ENCODE results near the gene TPT1. TPM values are rescaled to one million over a fixed set of nuclear protein-coding genes. Genes with fewer than 3 reads are reported as not detected.

TPT1 gene
- total and polyA plus RNA-seq, 2 experiments from 2014 or later, result 1,047 to 6,453 TPM

- Histone ChIP-seq H3K9me3 (ENCODE audit: low read depth) (no peaks in the 10 kb centered on the region), H3K36me3 (replicated peaks; ENCODE audit: insufficient read depth, low read depth) (no peaks in the 10 kb centered on the region), H3K27ac (no peak overlapping the region), H3K4me1 (ENCODE audit: insufficient read depth) (no peaks in the 10 kb centered on the region), H4K20me1 (ENCODE audit: insufficient read depth, poor library complexity, severe bottlenecking) (no peaks in the 10 kb centered on the region), H3K79me2 (no peaks in the 10 kb centered on the region), H3K4me2 (no peak overlapping the region), H3K4me3 (no peak overlapping the region), H2AFZ (no peak overlapping the region), H3K9me2 (replicated peaks; ENCODE audit: insufficient read depth) (no peaks in the 10 kb centered on the region), H3K27me3 (no peaks in the 10 kb centered on the region)
- DNase-seq (ENCODE audit: low spot score), result no peak
- 98% methylated on average over 14 of the region's 14 CpGs for WGBS (ENCODE audit: low lambda C conversion rate, missing lambda C conversion rate)
- TF ChIP-seq EZH2phosphoT487 (IDR thresholded peaks at IDR 0.05; ENCODE audit: low read depth, severe bottlenecking, unreplicated experiment) (no peak), EZH2 (IDR thresholded peaks at IDR 0.05; ENCODE audit: borderline replicate concordance) (no peak)
- TF ChIP-seq, protein P1, sequence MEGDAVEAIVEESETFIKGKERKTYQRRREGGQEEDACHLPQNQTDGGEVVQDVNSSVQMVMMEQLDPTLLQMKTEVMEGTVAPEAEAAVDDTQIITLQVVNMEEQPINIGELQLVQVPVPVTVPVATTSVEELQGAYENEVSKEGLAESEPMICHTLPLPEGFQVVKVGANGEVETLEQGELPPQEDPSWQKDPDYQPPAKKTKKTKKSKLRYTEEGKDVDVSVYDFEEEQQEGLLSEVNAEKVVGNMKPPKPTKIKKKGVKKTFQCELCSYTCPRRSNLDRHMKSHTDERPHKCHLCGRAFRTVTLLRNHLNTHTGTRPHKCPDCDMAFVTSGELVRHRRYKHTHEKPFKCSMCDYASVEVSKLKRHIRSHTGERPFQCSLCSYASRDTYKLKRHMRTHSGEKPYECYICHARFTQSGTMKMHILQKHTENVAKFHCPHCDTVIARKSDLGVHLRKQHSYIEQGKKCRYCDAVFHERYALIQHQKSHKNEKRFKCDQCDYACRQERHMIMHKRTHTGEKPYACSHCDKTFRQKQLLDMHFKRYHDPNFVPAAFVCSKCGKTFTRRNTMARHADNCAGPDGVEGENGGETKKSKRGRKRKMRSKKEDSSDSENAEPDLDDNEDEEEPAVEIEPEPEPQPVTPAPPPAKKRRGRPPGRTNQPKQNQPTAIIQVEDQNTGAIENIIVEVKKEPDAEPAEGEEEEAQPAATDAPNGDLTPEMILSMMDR (IDR thresholded peaks at IDR 0.05; ENCODE audit: poor library complexity), result no peak
Observed at GRCh38 chr13:45361596-45362206, 20.7 kb upstream of the TPT1 start.

DNA sequence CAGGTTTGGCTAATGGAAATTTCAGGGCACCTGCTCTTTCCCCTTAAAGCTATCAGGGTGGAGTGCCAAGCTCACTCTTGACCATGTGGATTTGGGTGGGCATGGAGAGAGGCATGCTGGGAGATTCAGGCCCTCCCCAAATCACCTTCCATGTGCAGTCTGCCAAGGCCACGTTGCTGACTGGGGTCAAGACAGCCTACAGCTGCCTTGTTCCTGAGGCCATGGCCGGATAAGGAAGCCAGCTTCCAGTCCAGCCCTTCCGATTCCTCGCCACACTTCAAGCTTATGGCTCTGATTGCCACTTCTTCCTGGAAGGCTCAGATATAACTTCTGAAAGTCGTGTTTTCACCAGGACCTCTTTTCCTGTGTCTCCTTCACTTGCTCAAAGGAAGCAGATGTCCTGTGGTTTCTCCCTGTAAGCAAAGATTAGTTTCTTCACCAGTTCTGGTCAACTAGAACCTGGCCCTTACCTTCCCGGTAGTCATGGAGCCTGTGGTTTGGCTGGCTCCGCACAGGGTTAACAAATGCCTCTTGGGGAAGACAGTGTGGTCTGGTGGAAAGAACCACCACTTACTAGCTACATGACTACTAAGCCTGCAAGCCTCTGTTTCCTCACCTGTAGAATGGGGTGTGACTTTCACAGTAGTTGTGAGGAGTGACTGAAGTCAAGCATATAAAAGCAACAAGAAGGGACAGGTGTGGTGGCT lies 16.1 kb upstream of the TPT1 start:
- Histone ChIP-seq H4K20me1 (ENCODE audit: insufficient read depth, poor library complexity, severe bottlenecking) (no peaks in the 10 kb centered on the region), H3K4me2 (no peak overlapping the region), H3K4me3 (no peak overlapping the region), H3K9me2 (replicated peaks; ENCODE audit: insufficient read depth) (no peaks in the 10 kb centered on the region), H3K27ac (no peak overlapping the region), H3K27me3 (no peaks in the 10 kb centered on the region), H2AFZ (no peak overlapping the region), H3K4me1 (ENCODE audit: insufficient read depth) (no peaks in the 10 kb centered on the region), H3K36me3 (replicated peaks; ENCODE audit: insufficient read depth, low read depth) (no peaks in the 10 kb centered on the region), H3K9me3 (ENCODE audit: low read depth) (no peaks in the 10 kb centered on the region), H3K79me2 (no peaks in the 10 kb centered on the region)
- TF ChIP-seq EZH2 (IDR thresholded peaks at IDR 0.05; ENCODE audit: borderline replicate concordance), result no peak
- no peak for DNase-seq (ENCODE audit: low spot score)
- WGBS (ENCODE audit: low lambda C conversion rate, missing lambda C conversion rate), result 96% methylated on average over 7 of the region's 7 CpGs

- H3K9me3 ChIP-seq (ENCODE audit: low read depth), result no peaks in the 10 kb centered on the region
- no peaks in the 10 kb centered on the region for H4K20me1 ChIP-seq (ENCODE audit: insufficient read depth, poor library complexity, severe bottlenecking)
- H3K9me2 ChIP-seq (replicated peaks; ENCODE audit: insufficient read depth), result no peaks in the 10 kb centered on the region
- H3K4me1 ChIP-seq (ENCODE audit: insufficient read depth), result no peaks in the 10 kb centered on the region
- no peaks in the 10 kb centered on the region for H3K27me3 ChIP-seq
- TF ChIP-seq EZH2phosphoT487 (IDR thresholded peaks at IDR 0.05; ENCODE audit: low read depth, severe bottlenecking, unreplicated experiment) (no peak), EZH2 (IDR thresholded peaks at IDR 0.05; ENCODE audit: borderline replicate concordance) (no peak)
- TF ChIP-seq, protein P1 (IDR thresholded peaks at IDR 0.05; ENCODE audit: poor library complexity), result no peak
- H3K4me3 ChIP-seq, result no peak overlapping the region
- WGBS (ENCODE audit: low lambda C conversion rate, missing lambda C conversion rate), result 100% methylated on average over 1 of the region's 1 CpG
- DNase-seq (ENCODE audit: low spot score), result no peak
- no peaks in the 10 kb centered on the region for H3K79me2 ChIP-seq
- no peak overlapping the region for H3K4me2 ChIP-seq
- H3K27ac ChIP-seq, result no peak overlapping the region
- no peak overlapping the region for H2AFZ ChIP-seq
- no peaks in the 10 kb centered on the region for H3K36me3 ChIP-seq (replicated peaks; ENCODE audit: insufficient read depth, low read depth)
Observed at GRCh38 chr13:45353895-45354294, 12.9 kb upstream of the TPT1 start.

DNA sequence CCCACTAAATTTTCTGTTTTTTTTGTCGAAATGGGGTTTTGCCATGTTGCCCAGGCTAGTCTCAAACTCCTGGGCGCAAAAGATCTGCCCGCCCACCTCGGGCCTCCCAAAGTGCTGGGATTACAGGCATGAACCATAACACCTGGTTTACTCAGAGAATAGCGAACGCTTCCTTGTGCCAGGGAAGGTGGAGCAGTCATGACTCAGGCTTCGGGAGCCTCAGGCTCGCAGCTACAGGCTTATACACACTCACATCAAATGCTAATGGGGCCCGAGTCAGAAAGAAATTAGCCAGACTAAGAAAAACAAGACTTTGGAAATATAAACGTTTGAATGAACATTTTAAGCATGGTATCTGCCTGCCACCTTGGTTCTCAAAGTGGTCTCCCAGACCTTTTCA lies 11.0 kb upstream of the TPT1 start:
- no peak for DNase-seq (ENCODE audit: low spot score)
- H2AFZ ChIP-seq, result no peak overlapping the region
- no peaks in the 10 kb centered on the region for H3K4me1 ChIP-seq (ENCODE audit: insufficient read depth)
- TF ChIP-seq EZH2phosphoT487 (IDR thresholded peaks at IDR 0.05; ENCODE audit: low read depth, severe bottlenecking, unreplicated experiment) (no peak), EZH2 (IDR thresholded peaks at IDR 0.05; ENCODE audit: borderline replicate concordance) (no peak)
- TF ChIP-seq, protein P1 (IDR thresholded peaks at IDR 0.05; ENCODE audit: poor library complexity), result no peak
- H3K27me3 ChIP-seq, result no peaks in the 10 kb centered on the region
- H3K36me3 ChIP-seq (replicated peaks; ENCODE audit: insufficient read depth, low read depth), result no peaks in the 10 kb centered on the region
- no peaks in the 10 kb centered on the region for H3K9me2 ChIP-seq (replicated peaks; ENCODE audit: insufficient read depth)
- H3K27ac ChIP-seq, result no peak overlapping the region
- WGBS (ENCODE audit: low lambda C conversion rate, missing lambda C conversion rate), result 94% methylated on average over 10 of the region's 10 CpGs
- no peaks in the 10 kb centered on the region for H3K9me3 ChIP-seq (ENCODE audit: low read depth)
- H3K79me2 ChIP-seq, result peaks cover 2% of the 10 kb centered on the region
- no peaks in the 10 kb centered on the region for H4K20me1 ChIP-seq (ENCODE audit: insufficient read depth, poor library complexity, severe bottlenecking)
- H3K4me3 ChIP-seq, result no peak overlapping the region
- no peak overlapping the region for H3K4me2 ChIP-seq
